Upper lobe of left lung (tissue), 6 donors: ENCODE measurements around the gene ACTRT2. TPM values are rescaled to one million over a fixed set of nuclear protein-coding genes. Genes with fewer than 3 reads are reported as not detected.
A peak's percentile ranks its signal among the peaks of the same experiment; 100 is the strongest.

Experiments
- ATAC-seq, 2 donors: fragments of 200-7000 bp; cut with Tn5 transposase; one replicate each; pipeline ENCODE4 v1.9.1; 2022; ENCODE audit warnings: mild to moderate bottlenecking in 2 of 2, moderate library complexity in 2 of 2; ENCODE audit not compliant: low FRiP score in 2 of 2
- DNase-seq, 2 donors: peaks; one replicate each; pipeline ENCODE4 v3.0.0-alpha.2; 2019 to 2020
- H3K27ac ChIP-seq, 4 donors: fragments of 200-600 bp; sonication (generic); one replicate each; pipeline ENCODE4 v1.5.1; 2016 to 2019
- H3K27me3 ChIP-seq, 4 donors: fragments of 200-600 bp; sonication (generic); one replicate each; pipeline ENCODE4 v1.5.1; 2017 to 2019
- H3K36me3 ChIP-seq, 4 donors: fragments of 200-600 bp; sonication (generic); one replicate each; pipeline ENCODE4 v1.5.1; 2016 to 2019
- H3K4me1 ChIP-seq, 4 donors: fragments of 200-600 bp; sonication (generic); one replicate each; pipeline ENCODE4 v1.5.1; 2018 to 2019
- H3K4me3 ChIP-seq, 4 donors: fragments of 200-600 bp; sonication (generic); one replicate each; pipeline ENCODE4 v1.5.1; 2017 to 2019; ENCODE audit warnings: mild to moderate bottlenecking in 2 of 4, moderate library complexity in 1 of 4
- H3K9me3 ChIP-seq, 4 donors: fragments of 200-600 bp; sonication (generic); one replicate each; pipeline ENCODE4 v1.5.1; 2018 to 2019
- EP300 ChIP-seq, 4 donors: sonication (generic); formaldehyde crosslinking; IDR thresholded peaks; one replicate each; pipeline ENCODE4 v1.5.1; 2017; ENCODE audit warnings: antibody characterized with exemption in 4 of 4, control low read depth in 2 of 4
- POLR2A ChIP-seq, 4 donors: fragments of 450-650 bp; IDR thresholded peaks; one replicate each; pipeline ENCODE4 v1.5.1; 2016 to 2017; ENCODE audit warnings: antibody characterized with exemption in 4 of 4, mild to moderate bottlenecking in 2 of 4
- POLR2AphosphoS5 ChIP-seq, 2 donors: sonication (generic); formaldehyde crosslinking; IDR thresholded peaks; one replicate each; pipeline ENCODE4 v1.5.1; 2017; ENCODE audit warnings: antibody characterized with exemption in 2 of 2
- WGBS, 2 donors: methylation state at CpG; one replicate each; pipeline ENCODE4 v1.1.5; 2017 to 2018; 5-methylcytosine and 5-hydroxymethylcytosine counted together
- total RNA-seq, 6 donors: library from RNA; depleted of rRNA in 4 of 6; stranded (reverse); fragments of >200 nt in 4 of 6; gene quantifications; one replicate each; pipeline versions ENCODE4 v1.1.0 to v1.2.1, GENCODE V29; 2016 to 2021
- TF ChIP-seq, protein P1 (sequence below), 6 experiments: fragments of 450-650 bp in 4 of 6; fragments of 200-600 bp in 2 of 6; sonication (generic) in 2 of 6; IDR thresholded peaks; one replicate each; pipeline ENCODE4 v1.5.1; 2016 to 2019; ENCODE audit warnings: antibody characterized with exemption in 6 of 6
- donor health status: DM: no; HTN: no; CAD: no; lungs with moderate emphysema.
- donor health status: DM: no; HTN: yes; CAD: no; lungs with severe emphysema.

Gene ACTRT2
- total RNA-seq, 6 donors from 2014 or later: not detected

DNA sequence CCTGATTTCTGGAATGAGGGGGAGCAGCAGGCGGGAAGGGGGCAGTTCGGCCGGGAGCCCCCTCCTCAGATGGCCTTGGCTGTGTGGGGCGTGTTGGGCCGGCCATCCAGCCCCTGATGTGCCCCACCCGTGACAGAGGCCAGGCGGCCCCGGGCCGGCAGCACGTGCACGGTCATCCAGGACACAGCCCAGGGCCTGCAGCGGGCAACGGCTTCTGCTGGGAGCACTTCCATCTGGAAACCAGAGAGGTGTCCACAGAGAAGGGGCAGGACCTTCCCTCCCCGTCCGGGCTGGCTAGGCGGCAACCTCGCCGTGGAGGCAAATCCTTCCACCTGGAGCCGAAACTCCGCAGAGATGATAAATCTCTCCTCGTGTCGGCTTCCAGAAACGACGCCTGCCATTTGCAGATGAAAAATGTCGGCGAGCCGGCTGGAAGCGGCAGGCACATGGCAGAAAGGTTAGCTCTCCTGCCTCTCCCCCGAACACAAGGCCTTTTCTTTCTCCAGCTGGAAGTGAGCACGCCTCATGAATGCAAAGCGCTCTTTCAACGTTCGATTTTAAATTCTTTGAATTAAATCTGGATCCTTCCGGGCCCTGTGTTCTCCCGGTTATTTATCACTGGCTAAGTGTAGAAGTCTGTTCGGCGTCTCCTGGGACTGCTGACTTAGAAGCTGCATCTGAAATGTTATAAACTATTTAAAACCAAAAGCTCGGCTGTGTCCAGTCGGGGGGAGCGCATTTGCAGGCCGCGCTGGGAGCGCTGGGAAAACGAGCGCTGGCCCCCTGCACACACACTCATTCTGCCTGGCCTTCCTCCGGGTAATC, 9.4 kb upstream of the ACTRT2 start:
- Histone ChIP-seq H3K4me1 (peaks cover 0 to 5% (median 4%) of the 10 kb centered on the region in 4 donors), H3K27ac (no peak overlapping the region), H3K9me3 (peaks cover 0 to 15% (median 12%) of the 10 kb centered on the region in 4 donors), H3K4me3 (no peak overlapping the region), H3K36me3 (no peaks in the 10 kb centered on the region), H3K27me3 (peaks cover 0 to 3% (median 0%) of the 10 kb centered on the region in 4 donors)
- peak; percentile 15 to 79 for DNase-seq
- TF ChIP-seq, protein P1, sequence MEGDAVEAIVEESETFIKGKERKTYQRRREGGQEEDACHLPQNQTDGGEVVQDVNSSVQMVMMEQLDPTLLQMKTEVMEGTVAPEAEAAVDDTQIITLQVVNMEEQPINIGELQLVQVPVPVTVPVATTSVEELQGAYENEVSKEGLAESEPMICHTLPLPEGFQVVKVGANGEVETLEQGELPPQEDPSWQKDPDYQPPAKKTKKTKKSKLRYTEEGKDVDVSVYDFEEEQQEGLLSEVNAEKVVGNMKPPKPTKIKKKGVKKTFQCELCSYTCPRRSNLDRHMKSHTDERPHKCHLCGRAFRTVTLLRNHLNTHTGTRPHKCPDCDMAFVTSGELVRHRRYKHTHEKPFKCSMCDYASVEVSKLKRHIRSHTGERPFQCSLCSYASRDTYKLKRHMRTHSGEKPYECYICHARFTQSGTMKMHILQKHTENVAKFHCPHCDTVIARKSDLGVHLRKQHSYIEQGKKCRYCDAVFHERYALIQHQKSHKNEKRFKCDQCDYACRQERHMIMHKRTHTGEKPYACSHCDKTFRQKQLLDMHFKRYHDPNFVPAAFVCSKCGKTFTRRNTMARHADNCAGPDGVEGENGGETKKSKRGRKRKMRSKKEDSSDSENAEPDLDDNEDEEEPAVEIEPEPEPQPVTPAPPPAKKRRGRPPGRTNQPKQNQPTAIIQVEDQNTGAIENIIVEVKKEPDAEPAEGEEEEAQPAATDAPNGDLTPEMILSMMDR (IDR thresholded peaks at IDR 0.05): no peak
- TF ChIP-seq POLR2AphosphoS5 (IDR thresholded peaks at IDR 0.05) (no peak), EP300 (IDR thresholded peaks at IDR 0.05) (no peak), POLR2A (IDR thresholded peaks at IDR 0.05) (no peak)
- ATAC-seq: no peak
- WGBS, 2 donors: 44 to 65% methylated on average over 26 to 46 of the region's 46 CpGs

DNA sequence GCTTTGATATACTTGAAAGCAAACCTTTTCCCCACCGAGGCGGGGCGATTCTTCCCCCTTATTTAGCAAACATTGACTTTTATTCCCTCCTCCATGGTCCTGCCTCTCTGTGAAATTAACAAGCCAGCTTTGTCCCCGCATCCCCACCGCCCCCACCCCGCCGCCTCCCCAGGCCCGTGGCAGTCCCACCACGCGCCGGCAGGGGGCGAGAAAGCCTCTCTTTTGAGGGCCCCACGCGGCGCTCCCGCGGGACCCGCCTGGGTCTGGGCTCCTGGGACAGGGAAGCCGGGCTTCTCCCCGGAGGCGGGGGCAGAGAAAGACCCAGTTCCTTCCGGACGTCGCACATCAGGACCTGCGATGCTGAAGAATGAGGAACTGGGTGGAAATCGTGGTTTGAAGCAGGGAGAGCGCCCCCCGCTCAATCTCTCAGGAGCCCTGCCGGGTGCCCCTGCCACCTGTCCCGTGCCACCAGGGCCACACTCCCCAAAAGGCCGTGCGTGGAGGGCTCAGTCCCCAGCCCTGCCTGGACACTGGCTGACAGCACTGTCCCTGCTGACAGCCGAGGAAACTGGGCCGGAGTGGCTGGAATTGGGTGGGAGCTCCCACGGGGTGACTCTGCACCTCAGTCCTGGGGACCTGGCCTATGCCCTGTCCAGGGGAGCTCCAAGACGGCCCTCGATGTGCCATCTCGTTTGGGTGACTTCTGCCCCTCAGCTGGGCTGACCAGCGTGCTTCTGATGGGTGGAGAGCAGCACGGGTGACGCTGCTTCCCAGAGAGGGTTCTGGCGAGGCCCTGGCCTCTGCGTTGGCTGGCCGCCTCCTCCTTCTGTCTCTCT, 8.6 kb upstream of the ACTRT2 start:
- WGBS, 2 donors: 27 to 32% methylated on average over 22 to 41 of the region's 44 CpGs
- H3K27me3 ChIP-seq: peaks cover 0 to 3% (median 0%) of the 10 kb centered on the region in 4 donors
- DNase-seq: peak in 1 of 2 donors; percentile 94
- no peaks in the 10 kb centered on the region for H3K36me3 ChIP-seq
- ATAC-seq: peak; percentile 54 to 68
- no peak for TF ChIP-seq EP300 (IDR thresholded peaks at IDR 0.05)
- TF ChIP-seq, protein P1 (IDR thresholded peaks at IDR 0.05): peak in 5 of 6 experiments; percentile 39 to 94 (median 68)
- peaks cover 0 to 9% (median 7%) of the 10 kb centered on the region in 4 donors for H3K9me3 ChIP-seq
- H3K4me3 ChIP-seq: no peak overlapping the region
- H3K27ac ChIP-seq: no peak overlapping the region
- H3K4me1 ChIP-seq: peaks cover 0 to 5% (median 4%) of the 10 kb centered on the region in 4 donors

DNA sequence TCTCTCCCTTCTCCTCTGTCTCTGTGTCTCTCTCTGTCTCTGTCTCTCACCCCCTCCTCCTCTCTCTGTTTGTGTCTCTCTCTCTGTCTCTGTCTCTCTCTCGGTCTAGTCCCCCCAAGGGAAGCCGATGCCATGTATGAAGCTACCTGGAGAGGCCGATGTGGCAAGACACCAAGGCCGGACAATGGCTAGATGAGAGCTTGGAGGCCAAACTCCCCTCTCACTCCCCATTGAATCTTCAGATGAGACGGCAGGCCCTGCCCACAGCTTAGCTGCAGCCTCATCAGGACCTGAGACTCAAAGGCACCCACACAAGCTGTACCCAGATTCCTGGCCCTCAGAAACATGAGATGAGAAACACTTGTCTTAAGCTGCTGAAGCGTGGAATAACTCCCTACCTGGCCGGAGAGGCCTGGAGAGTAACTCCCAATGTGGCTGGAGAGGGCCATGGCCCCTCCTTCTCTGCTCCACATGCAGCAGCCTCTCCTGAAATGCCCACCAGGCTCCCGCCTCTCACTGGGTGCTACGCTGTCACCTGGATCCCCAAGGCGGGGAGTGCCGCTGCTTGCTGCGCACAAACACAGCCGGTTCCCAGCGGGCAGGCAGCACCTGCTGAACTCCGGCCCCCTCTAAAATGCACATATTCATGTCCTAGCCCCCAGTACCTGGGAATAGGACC, 7.8 kb upstream of the ACTRT2 start:
- H3K4me1 ChIP-seq: peaks cover 0 to 5% (median 4%) of the 10 kb centered on the region in 4 donors
- no peak for ATAC-seq
- 78 to 83% methylated on average over 12 to 15 of the region's 15 CpGs for whole genome bisulfite sequencing, 2 donors
- DNase-seq: peak in 1 of 2 donors; percentile 59
- H3K36me3 ChIP-seq: no peaks in the 10 kb centered on the region
- no peak overlapping the region for H3K4me3 ChIP-seq
- no peak for TF ChIP-seq POLR2AphosphoS5 (IDR thresholded peaks at IDR 0.05)
- no peak for TF ChIP-seq POLR2A (IDR thresholded peaks at IDR 0.05)
- TF ChIP-seq, protein P1 (IDR thresholded peaks at IDR 0.05): no peak
- TF ChIP-seq EP300 (IDR thresholded peaks at IDR 0.05): no peak
- no peak overlapping the region for H3K27ac ChIP-seq
- H3K9me3 ChIP-seq: peaks cover 0 to 4% (median 3%) of the 10 kb centered on the region in 4 donors
- H3K27me3 ChIP-seq: peaks cover 0 to 3% (median 0%) of the 10 kb centered on the region in 4 donors

DNA sequence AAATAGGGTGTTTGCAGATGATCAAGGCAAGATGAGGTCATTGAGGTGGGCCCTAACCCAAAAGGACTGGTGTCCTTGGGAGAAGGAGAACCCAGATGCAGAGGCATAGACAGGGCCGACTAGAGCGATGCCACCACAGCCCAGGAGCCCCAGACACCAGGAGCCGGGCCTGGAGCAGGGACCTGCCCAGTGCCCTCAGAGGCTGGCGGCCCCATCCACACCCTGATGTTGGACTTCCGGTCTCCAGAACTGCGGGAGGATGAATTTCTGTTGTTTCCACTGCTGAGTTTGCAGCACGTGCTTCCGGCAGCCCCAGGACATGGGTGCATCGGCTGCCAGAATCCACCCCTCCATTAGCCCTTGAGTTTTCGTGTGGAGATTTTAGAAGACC, 7.2 kb upstream of the ACTRT2 start:
- ATAC-seq: no peak
- Histone ChIP-seq H3K4me1 (peaks cover 0 to 5% (median 4%) of the 10 kb centered on the region in 4 donors), H3K9me3 (peaks cover 0 to 2% (median under 1%) of the 10 kb centered on the region in 4 donors), H3K27ac (no peak overlapping the region), H3K4me3 (no peak overlapping the region), H3K27me3 (peaks cover 0 to 3% (median 0%) of the 10 kb centered on the region in 4 donors), H3K36me3 (no peaks in the 10 kb centered on the region)
- peak in 1 of 2 donors; percentile 44 for DNase-seq
- no peak for TF ChIP-seq POLR2A (IDR thresholded peaks at IDR 0.05)
- TF ChIP-seq, protein P1 (IDR thresholded peaks at IDR 0.05): no peak
- no peak for TF ChIP-seq EP300 (IDR thresholded peaks at IDR 0.05)
- TF ChIP-seq POLR2AphosphoS5 (IDR thresholded peaks at IDR 0.05): no peak
- WGBS, 2 donors: 67 to 85% methylated on average over 7 to 10 of the region's 10 CpGs
